Hepatocyte (in vitro differentiated cells): ENCODE measurements around the gene OTOG. TPM values are rescaled to one million over a fixed set of nuclear protein-coding genes. Genes with fewer than 3 reads are reported as not detected.

Source experiments
- DNase-seq: peaks from one replicate; pipeline ENCODE4 v3.0.0-alpha.2; 2016; ENCODE audit warnings: low spot score
- H2AFZ ChIP-seq: fragments of 200-600 bp; sonication (generic); 2 replicates; pipeline ENCODE4 v1.6.0; 2016; ENCODE audit warnings: antibody characterized with exemption, mild to moderate bottlenecking
- H3K27ac ChIP-seq: fragments of 200-600 bp; sonication (generic); 2 replicates; pipeline ENCODE4 v1.5.1; 2016; ENCODE audit warnings: mild to moderate bottlenecking
- H3K27me3 ChIP-seq: fragments of 200-600 bp; sonication (generic); 2 replicates; pipeline ENCODE4 v1.6.1; 2016
- H3K36me3 ChIP-seq: fragments of 200-600 bp; sonication (generic); replicated peaks from 2 replicates; pipeline ENCODE4 v1.5.1; 2016; ENCODE audit warnings: low read depth; ENCODE audit not compliant: insufficient read depth
- H3K4me1 ChIP-seq: fragments of 200-600 bp; sonication (generic); 2 replicates; pipeline ENCODE4 v1.5.1; 2016; ENCODE audit warnings: mild to moderate bottlenecking, moderate library complexity; ENCODE audit not compliant: insufficient read depth
- H3K4me2 ChIP-seq: fragments of 200-600 bp; sonication (generic); 2 replicates; pipeline ENCODE4 v1.6.0; 2016
- H3K4me3 ChIP-seq: fragments of 200-600 bp; sonication (generic); 2 replicates; pipeline ENCODE4 v1.5.1; 2016; ENCODE audit warnings: mild to moderate bottlenecking
- H3K79me2 ChIP-seq: fragments of 200-600 bp; sonication (generic); 2 replicates; pipeline ENCODE4 v1.6.0; 2017; ENCODE audit warnings: mild to moderate bottlenecking
- H3K9me2 ChIP-seq: fragments of 200-600 bp; sonication (generic); replicated peaks from 2 replicates; pipeline ENCODE4 v1.6.0; 2017; ENCODE audit warnings: mild to moderate bottlenecking; ENCODE audit not compliant: insufficient read depth
- H3K9me3 ChIP-seq: fragments of 200-600 bp; sonication (generic); 2 replicates; pipeline ENCODE4 v1.5.1; 2016; ENCODE audit warnings: low read depth, mild to moderate bottlenecking
- H4K20me1 ChIP-seq: fragments of 200-600 bp; sonication (generic); 2 replicates; pipeline ENCODE4 v1.6.0; 2016; ENCODE audit warnings: mild to moderate bottlenecking; ENCODE audit not compliant: insufficient read depth, poor library complexity, severe bottlenecking
- EZH2 ChIP-seq: fragments of 200-600 bp; sonication (generic); IDR thresholded peaks from 2 replicates; pipeline ENCODE4 v1.6.1; 2016; ENCODE audit warnings: antibody characterized with exemption, mild to moderate bottlenecking, borderline replicate concordance
- EZH2phosphoT487 ChIP-seq: fragments of 200-600 bp; sonication (generic); IDR thresholded peaks from one replicate; pipeline ENCODE4 v1.6.1; 2018; ENCODE audit warnings: antibody characterized with exemption, mild to moderate bottlenecking, low read depth, moderate library complexity; ENCODE audit not compliant: unreplicated experiment, severe bottlenecking
- WGBS: methylation state at CpG from one replicate; pipeline ENCODE4 v1.1.6; 2016; ENCODE audit warnings: low lambda C conversion rate; ENCODE audit errors: missing lambda C conversion rate; 5-methylcytosine and 5-hydroxymethylcytosine counted together
- polyA plus RNA-seq: library from polyadenylated mRNA; unstranded; fragments of >200 nt; fragmentation: Nextera tagmentation; extraction: Ambion mirVana; gene quantifications from 2 replicates; pipeline ENCODE4 v1.2.1, GENCODE V29; 2016
- total RNA-seq: library from RNA; depleted of rRNA; stranded (reverse); fragments of >200 nt; gene quantifications from 2 replicates; pipeline ENCODE4 v1.2.3, GENCODE V29; 2014
- TF ChIP-seq, protein P1 (sequence below): fragments of 200-600 bp; sonication (generic); IDR thresholded peaks from 2 replicates; pipeline ENCODE4 v1.5.1; 2016; ENCODE audit warnings: antibody characterized with exemption, mild to moderate bottlenecking; ENCODE audit not compliant: poor library complexity

OTOG gene
- total and polyA plus RNA-seq, 2 experiments from 2014 or later: 0.27 to 2.0 TPM

DNA sequence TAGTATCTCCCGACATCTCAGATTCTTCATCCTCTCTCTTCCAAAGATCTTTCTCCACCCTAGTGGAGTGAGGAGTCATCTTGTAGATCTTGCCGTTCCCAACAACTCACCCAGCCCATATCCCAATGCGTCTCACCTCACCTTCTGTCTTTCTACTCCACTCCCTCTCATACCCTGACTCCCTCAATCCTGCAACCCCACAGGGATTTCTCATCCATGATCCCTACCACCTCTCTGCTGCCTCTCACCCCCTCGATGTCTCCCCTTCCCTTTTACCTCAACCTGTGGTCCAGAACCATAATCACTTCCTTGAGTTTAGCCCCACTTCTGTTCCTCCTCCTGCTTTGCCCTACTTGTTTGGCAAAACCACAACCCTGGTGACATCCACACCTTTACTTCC lies 41.7 kb downstream of the OTOG start:
- Histone ChIP-seq H3K4me1 (no peaks in the 10 kb centered on the region), H3K36me3 (no peaks in the 10 kb centered on the region), H3K27me3 (no peaks in the 10 kb centered on the region), H3K79me2 (no peaks in the 10 kb centered on the region), H3K4me2 (no peak overlapping the region), H3K9me3 (no peaks in the 10 kb centered on the region), H3K4me3 (no peak overlapping the region), H4K20me1 (no peaks in the 10 kb centered on the region), H2AFZ (no peak overlapping the region), H3K27ac (no peak overlapping the region), H3K9me2 (no peaks in the 10 kb centered on the region)
- 92% methylated on average over 4 of the region's 4 CpGs for WGBS
- DNase-seq: no peak
- TF ChIP-seq EZH2 (no peak), EZH2phosphoT487 (no peak)
- TF ChIP-seq, protein P1, sequence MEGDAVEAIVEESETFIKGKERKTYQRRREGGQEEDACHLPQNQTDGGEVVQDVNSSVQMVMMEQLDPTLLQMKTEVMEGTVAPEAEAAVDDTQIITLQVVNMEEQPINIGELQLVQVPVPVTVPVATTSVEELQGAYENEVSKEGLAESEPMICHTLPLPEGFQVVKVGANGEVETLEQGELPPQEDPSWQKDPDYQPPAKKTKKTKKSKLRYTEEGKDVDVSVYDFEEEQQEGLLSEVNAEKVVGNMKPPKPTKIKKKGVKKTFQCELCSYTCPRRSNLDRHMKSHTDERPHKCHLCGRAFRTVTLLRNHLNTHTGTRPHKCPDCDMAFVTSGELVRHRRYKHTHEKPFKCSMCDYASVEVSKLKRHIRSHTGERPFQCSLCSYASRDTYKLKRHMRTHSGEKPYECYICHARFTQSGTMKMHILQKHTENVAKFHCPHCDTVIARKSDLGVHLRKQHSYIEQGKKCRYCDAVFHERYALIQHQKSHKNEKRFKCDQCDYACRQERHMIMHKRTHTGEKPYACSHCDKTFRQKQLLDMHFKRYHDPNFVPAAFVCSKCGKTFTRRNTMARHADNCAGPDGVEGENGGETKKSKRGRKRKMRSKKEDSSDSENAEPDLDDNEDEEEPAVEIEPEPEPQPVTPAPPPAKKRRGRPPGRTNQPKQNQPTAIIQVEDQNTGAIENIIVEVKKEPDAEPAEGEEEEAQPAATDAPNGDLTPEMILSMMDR: no peak

DNA sequence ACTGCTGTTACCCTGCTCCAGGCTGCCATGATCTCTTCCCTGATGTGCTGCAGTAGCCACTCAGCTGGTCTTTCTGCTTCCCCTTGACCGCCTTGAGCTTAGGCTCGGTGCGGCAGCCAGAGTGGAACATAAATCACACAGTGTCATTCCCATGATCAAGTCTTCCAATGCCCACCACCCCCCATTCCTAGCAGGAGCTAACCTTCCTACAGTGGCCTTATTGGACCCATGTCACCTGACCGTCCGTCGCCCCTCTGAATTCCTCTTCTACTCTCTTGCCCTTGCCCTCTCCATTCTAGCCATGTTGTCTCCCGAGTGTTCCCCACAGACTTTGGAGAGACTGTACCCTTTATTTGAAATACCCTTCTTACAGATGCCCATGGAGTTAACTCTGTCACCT lies 43.4 kb downstream of the OTOG start:
- no peaks in the 10 kb centered on the region for H3K4me1 ChIP-seq
- WGBS: 87% methylated on average over 7 of the region's 7 CpGs

DNA sequence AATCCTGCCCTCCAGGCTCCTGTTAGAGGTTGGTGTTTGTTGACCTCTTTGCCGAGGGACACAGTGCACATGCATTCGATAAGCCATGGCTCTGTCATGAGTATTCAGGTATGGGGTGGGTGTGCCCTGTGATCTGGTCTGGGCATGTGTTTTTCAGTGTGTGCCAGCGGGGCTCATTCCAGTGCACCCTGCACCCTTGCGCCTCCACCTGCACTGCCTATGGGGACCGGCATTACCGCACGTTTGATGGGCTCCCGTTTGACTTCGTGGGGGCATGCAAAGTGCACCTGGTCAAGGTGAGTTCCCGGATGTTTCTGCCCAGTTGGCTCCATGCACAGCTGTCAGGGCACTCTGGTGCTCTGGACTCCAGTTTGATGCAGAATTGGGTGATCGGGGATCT lies 44.2 kb downstream of the OTOG start:
- Histone ChIP-seq H3K4me1 (no peaks in the 10 kb centered on the region), H3K27ac (no peak overlapping the region), H3K9me2 (no peaks in the 10 kb centered on the region), H3K4me3 (no peak overlapping the region), H3K9me3 (no peaks in the 10 kb centered on the region), H4K20me1 (no peaks in the 10 kb centered on the region), H3K4me2 (no peak overlapping the region), H3K27me3 (no peaks in the 10 kb centered on the region), H3K79me2 (no peaks in the 10 kb centered on the region), H2AFZ (no peak overlapping the region), H3K36me3 (no peaks in the 10 kb centered on the region)
- DNase-seq: no peak
- TF ChIP-seq, protein P1: no peak
- TF ChIP-seq EZH2phosphoT487 (no peak), EZH2 (no peak)
- 87% methylated on average over 11 of the region's 11 CpGs for WGBS

More for the DNA sequence above, 43.4 kb downstream of the OTOG start:
- no peaks in the 10 kb centered on the region for H4K20me1 ChIP-seq
- H3K36me3 ChIP-seq: no peaks in the 10 kb centered on the region
- no peak overlapping the region for H3K27ac ChIP-seq
- TF ChIP-seq EZH2phosphoT487: no peak
- no peak for TF ChIP-seq EZH2
- TF ChIP-seq, protein P1: no peak
- no peaks in the 10 kb centered on the region for H3K79me2 ChIP-seq
- H3K9me3 ChIP-seq: no peaks in the 10 kb centered on the region
- no peak overlapping the region for H2AFZ ChIP-seq
- H3K4me2 ChIP-seq: no peak overlapping the region
- no peak overlapping the region for H3K4me3 ChIP-seq
- H3K9me2 ChIP-seq: no peaks in the 10 kb centered on the region
- no peaks in the 10 kb centered on the region for H3K27me3 ChIP-seq
- no peak for DNase-seq
